Activated CD8-positive, alpha-beta T cell treated with anti-CD3 and anti-CD28 coated beads, Interleukin-2, amount 10 ng/mL, durations not matched to agents 7 days and 5 days (primary cell): Measurements from ENCODE around the gene HOXD12. TPM values are rescaled to one million over a fixed set of nuclear protein-coding genes. Genes with fewer than 3 reads are reported as not detected.

Source experiments
- ATAC-seq: fragments of 150-1000 bp; cut with Tn5 transposase; one replicate; pipeline ENCODE4 v1.10.0; 2021; ENCODE audit warnings: moderate library complexity
- CTCF ChIA-PET: fragments of 350-600 bp; sonication (Branson Sonifier 250); formaldehyde crosslinking; loops from one replicate; lab custom pipeline; 2021; ENCODE audit warnings: antibody characterized with exemption; lab: Charles Lee
- POLR2A ChIA-PET: fragments of 350-600 bp; sonication (Branson Sonifier 250); formaldehyde crosslinking; loops from one replicate; lab custom pipeline; 2021; ENCODE audit warnings: antibody characterized with exemption; lab: Charles Lee
- DNase-seq: peaks from one replicate; pipeline ENCODE4 v3.0.0-alpha.2; 2020
- H3K27ac Mint-ChIP-seq: one replicate; pipeline ENCODE4 v1.8.0; 2021; ENCODE audit warnings: mild to moderate bottlenecking, mixed read lengths
- H3K27me3 Mint-ChIP-seq: one replicate; pipeline ENCODE4 v1.8.0; 2021; ENCODE audit warnings: low read depth, mixed read lengths
- H3K36me3 Mint-ChIP-seq: one replicate; pipeline ENCODE4 v1.8.0; 2021; ENCODE audit warnings: low read depth, mixed read lengths
- H3K4me1 Mint-ChIP-seq: one replicate; pipeline ENCODE4 v1.8.0; 2021; ENCODE audit warnings: low read depth, mixed read lengths
- H3K4me3 Mint-ChIP-seq: one replicate; pipeline ENCODE4 v1.8.0; 2021; ENCODE audit warnings: mild to moderate bottlenecking, mixed read lengths
- H3K9me3 Mint-ChIP-seq: one replicate; pipeline ENCODE4 v1.8.0; 2022; ENCODE audit warnings: mixed read lengths; ENCODE audit not compliant: insufficient read depth
- total RNA-seq, 2 experiments: library from RNA; stranded (reverse); gene quantifications; one replicate each; pipeline ENCODE4 v1.2.3, GENCODE V29; 2021

HOXD12 gene
- total RNA-seq, 2 experiments from 2014 or later, result not detected

DNA sequence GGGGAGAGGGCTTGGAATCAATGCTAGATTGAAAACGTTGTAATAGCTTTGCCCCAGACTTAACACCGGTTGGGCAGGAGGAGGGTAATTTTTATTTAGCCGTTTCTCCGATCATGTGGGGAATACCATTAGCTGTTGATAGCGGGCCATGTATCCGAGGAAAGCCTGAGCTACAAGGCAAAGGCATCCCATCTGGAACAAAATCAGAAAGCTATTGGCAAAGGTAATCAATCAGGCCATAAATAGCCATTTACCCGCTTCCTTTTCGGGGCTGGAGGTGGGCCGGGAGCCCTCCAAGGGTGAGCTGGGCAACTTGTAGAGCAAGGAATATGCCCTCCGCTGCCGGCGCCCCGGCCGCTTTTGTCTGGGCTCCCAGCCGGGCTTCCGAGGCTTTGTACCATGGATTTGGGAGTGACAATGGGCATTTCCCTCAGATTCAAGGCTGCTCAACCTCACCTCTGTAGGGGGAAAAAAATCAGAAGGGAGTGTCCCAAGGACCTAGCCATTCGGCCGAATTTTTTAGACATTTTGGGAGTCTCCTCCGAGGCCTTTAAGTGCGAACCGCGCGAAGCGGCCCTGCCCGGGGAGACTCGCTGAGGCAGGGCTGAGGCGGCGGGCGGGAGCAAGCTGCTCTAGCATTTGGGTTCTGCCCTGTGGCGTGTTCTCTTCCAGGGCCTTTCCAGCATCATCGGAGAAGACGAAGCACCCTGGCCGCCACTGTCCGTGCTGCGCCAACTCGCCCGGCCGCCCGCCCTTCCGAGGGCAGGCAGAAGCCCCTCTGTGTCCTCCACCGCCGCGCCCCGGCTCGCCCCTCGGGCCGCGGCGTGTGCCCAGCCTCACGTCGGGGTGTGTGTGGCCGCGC lies 21.8 kb downstream of the HOXD12 start:
- Mint-ChIP-seq H3K27ac (no peak overlapping the region), H3K4me3 (no peak overlapping the region), H3K36me3 (peaks cover 8% of the 10 kb centered on the region), H3K27me3 (peaks cover 83% of the 10 kb centered on the region), H3K4me1 (no peaks in the 10 kb centered on the region), H3K9me3 (peaks cover 6% of the 10 kb centered on the region)
- ATAC-seq (no peak), DNase-seq (no peak)
- ChIA-PET CTCF (interaction anchor here (1.1 to 2.3 kb wide), 6 partner anchors 10 to 531 kb away, joined by 3 to 6 read pairs (median 4); no protein-coding TSS in a partner anchor), POLR2A (no interaction called here)

DNA sequence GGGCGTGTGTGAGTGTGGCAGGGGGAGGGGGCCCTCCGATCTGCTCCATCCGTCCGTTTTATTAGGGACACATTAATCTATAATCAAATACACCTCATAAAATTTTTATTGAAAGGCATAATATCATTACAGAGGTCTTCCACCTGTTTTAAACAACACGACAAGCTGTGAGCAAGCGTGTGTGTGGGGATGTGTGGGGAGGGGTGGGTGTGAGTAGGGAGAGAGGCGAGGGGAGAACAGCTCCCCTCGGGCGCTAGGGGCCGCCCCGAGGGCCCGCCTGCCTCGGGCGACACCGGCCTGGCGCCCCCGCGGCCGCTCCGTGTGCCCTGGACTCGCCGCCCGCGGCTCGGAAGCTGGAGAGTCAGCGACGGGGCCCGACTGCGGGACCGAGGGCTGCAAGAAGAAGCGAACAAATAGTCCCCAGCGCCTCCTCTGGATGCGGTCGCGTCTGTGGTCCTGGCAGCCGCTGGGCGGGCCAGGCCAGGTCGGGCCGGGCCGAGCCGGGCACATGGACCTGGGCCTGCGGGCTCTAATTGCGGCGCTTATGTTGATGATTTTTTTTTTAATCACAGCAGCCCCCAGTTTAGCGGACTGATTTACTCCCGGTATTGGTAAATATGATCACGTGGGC lies 22.6 kb downstream of the HOXD12 start:
- peaks cover 2% of the 10 kb centered on the region for H3K4me1 Mint-ChIP-seq
- CTCF ChIA-PET, result interaction anchor here (1.6 to 2.3 kb wide), 3 partner anchors 10 to 40 kb away, joined by 3 to 6 read pairs (median 5); no protein-coding TSS in a partner anchor
- POLR2A ChIA-PET, result no interaction called here
- peaks cover 2% of the 10 kb centered on the region for H3K9me3 Mint-ChIP-seq
- no peak overlapping the region for H3K27ac Mint-ChIP-seq
- peak overlapping the region; percentile 43 for H3K4me3 Mint-ChIP-seq
- H3K36me3 Mint-ChIP-seq, result peaks cover 6% of the 10 kb centered on the region
- DNase-seq, result no peak
- peaks cover 82% of the 10 kb centered on the region for H3K27me3 Mint-ChIP-seq
- no peak for ATAC-seq

DNA sequence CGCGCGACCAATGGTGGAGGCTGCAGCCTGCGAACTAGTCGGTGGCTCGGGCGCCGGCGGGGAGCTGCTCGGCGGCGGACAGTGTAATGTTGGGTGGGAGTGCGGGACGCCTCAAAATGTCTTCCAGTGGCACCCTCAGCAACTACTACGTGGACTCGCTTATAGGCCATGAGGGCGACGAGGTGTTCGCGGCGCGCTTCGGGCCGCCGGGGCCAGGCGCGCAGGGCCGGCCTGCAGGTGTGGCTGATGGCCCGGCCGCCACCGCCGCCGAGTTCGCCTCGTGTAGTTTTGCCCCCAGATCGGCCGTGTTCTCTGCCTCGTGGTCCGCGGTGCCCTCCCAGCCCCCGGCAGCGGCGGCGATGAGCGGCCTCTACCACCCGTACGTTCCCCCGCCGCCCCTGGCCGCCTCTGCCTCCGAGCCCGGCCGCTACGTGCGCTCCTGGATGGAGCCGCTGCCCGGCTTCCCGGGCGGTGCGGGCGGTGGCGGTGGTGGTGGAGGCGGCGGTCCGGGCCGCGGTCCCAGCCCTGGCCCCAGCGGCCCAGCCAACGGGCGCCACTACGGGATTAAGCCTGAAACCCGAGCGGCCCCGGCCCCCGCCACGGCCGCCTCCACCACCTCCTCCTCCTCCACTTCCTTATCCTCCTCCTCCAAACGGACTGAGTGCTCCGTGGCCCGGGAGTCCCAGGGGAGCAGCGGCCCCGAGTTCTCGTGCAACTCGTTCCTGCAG lies 23.3 kb downstream of the HOXD12 start, which contains the start of gene HOXD9:
TSS of gene HOXD9 (plus strand) at position 37 of the 728 bp plus-strand sequence. CDS start at position 87, 50 bp downstream.
- H3K27ac Mint-ChIP-seq, result no peak within 1 kb of the TSS
- peaks cover 6% of the 10 kb centered on the region for H3K36me3 Mint-ChIP-seq
- DNase-seq, result no peak
- no peaks in the 10 kb centered on the region for H3K9me3 Mint-ChIP-seq
- peak within 1 kb of the TSS; percentile 43 for H3K4me3 Mint-ChIP-seq
- ChIA-PET POLR2A (no interaction called here), CTCF (interaction anchor here (1.6 kb wide), 1 partner anchor 9 kb away, joined by 3 read pairs; no protein-coding TSS in a partner anchor)
- ATAC-seq, result no peak
- H3K4me1 Mint-ChIP-seq, result peaks cover 2% of the 10 kb centered on the region
- H3K27me3 Mint-ChIP-seq, result peaks cover 82% of the 10 kb centered on the region

DNA sequence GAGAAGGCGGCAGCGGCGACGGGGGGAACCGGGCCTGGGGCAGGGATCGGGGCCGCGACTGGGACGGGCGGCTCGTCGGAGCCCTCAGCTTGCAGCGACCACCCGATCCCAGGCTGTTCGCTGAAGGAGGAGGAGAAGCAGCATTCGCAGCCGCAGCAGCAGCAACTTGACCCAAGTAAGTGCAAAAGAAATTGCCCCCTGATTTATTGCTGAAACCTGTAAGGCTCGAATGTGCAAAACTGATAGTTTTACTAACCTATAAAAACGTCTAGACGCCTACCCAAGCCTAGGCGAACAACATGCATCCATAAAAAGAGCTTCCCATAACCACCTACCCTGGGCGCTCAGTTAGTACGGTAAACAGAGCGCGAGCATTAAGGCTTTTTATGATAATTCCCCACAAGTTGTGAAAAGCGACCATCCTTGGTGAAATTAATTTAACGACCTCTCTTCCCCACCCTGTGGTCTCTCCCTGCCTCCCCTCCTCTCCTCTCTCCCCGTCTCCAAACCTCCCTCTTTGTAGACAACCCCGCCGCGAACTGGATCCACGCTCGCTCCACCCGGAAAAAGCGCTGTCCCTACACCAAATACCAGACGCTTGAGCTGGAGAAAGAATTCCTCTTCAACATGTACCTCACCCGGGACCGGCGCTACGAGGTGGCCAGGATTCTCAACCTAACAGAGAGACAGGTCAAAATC lies 24.0 kb downstream of the HOXD12 start:
- H3K27ac Mint-ChIP-seq, result peak overlapping the region; percentile 60
- peaks cover 5% of the 10 kb centered on the region for H3K36me3 Mint-ChIP-seq
- ChIA-PET CTCF (no interaction called here), POLR2A (no interaction called here)
- H3K4me1 Mint-ChIP-seq, result peaks cover 4% of the 10 kb centered on the region
- ATAC-seq (no peak), DNase-seq (no peak)
- H3K9me3 Mint-ChIP-seq, result no peaks in the 10 kb centered on the region
- peak overlapping the region; percentile 42 for H3K4me3 Mint-ChIP-seq
- peaks cover 82% of the 10 kb centered on the region for H3K27me3 Mint-ChIP-seq

DNA sequence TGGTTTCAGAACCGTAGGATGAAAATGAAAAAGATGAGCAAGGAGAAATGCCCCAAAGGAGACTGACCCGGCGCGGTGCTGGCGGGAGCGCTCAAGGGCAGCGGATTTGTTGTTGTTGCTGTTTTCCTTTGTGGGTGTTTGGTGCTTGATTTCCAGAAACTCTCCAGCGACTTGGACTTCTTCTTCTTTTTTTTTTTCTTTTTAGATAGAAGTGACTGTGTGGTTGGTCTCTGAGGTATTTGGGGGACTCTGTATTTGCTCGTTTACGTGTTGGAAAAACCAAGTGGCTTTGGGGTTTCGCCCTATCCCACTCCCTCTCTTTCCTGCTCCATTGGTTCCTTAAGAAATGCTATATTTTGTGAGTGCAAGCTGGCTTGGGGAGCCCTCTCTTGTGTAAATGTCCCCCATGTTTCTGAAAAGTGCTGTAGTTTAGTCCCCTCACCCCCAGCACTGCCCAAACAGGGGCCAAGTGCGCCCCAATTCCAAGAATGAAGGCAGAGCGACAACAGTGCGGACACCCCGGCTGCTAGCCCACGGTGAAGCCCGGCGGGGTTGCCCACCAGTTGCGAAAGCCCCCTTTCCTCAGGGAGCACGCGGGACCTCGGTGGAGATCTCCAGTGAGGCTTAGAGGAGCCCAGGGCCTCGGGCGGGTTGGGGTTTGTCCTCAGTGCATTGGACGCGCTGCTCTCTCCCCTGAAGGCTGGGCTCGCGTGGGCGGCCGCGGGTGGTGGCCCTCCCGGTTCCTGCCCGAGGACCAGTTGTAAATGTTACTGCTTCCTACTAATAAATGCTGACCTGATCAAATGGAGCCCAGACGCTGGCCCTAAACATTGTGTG lies 24.7 kb downstream of the HOXD12 start:
- ChIA-PET CTCF (no interaction called here), POLR2A (no interaction called here)
- Mint-ChIP-seq H3K27ac (peak overlapping the region; percentile 71), H3K36me3 (peaks cover 5% of the 10 kb centered on the region), H3K9me3 (no peaks in the 10 kb centered on the region), H3K4me1 (peaks cover 7% of the 10 kb centered on the region), H3K4me3 (peak overlapping the region; percentile 42), H3K27me3 (peaks cover 84% of the 10 kb centered on the region)
- ATAC-seq (no peak), DNase-seq (no peak)

DNA sequence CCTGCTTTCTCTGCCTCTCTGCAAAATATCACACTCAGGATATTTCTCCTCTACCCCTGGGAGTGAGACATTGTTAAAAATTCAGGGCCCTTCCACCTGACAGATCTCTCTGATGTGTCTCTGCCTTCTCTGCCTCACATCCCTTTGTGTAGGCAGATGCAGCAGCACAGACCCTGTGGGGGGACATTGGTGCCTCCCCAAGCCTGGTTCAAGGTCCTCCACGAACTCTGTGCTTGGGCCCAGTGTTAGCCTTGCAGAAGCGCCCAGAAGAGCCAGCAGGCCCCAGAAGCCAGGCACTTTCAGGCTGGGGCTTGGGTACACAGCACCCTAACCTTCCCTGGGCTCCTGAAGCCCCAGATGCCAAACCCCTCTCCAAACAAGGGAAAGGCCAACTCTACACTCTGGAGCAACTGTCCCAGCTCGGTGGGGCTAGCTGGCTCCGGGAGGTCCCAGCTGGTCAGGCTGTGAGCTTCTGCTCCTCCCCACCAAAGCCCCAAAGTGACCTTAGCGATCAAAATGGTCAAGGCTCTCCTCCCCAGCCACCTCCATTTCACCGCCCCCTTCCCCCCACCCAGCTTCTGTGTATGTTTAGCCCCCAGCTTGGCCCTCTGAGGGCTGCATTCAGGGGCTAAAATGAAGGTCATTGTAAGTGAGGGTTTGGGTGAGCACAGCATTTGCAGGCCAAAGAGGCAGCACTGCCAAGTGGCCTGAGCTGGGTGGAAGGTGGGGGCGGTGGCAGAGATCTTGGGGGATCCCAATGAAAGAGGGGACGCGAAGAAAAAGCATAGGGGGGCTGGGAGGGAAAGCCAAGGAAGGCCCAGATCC lies 25.6 kb downstream of the HOXD12 start:
- POLR2A ChIA-PET, result no interaction called here
- DNase-seq (no peak), ATAC-seq (no peak)
- CTCF ChIA-PET, result interaction anchor here (1.2 to 4.6 kb wide), 8 partner anchors 15 to 1023 kb away, joined by 3 to 50 read pairs (median 24); no protein-coding TSS in a partner anchor
- Mint-ChIP-seq H3K27me3 (peaks cover 76% of the 10 kb centered on the region), H3K36me3 (peaks cover 5% of the 10 kb centered on the region), H3K9me3 (no peaks in the 10 kb centered on the region), H3K27ac (no peak overlapping the region), H3K4me1 (peaks cover 7% of the 10 kb centered on the region), H3K4me3 (peak overlapping the region; percentile 6)

DNA sequence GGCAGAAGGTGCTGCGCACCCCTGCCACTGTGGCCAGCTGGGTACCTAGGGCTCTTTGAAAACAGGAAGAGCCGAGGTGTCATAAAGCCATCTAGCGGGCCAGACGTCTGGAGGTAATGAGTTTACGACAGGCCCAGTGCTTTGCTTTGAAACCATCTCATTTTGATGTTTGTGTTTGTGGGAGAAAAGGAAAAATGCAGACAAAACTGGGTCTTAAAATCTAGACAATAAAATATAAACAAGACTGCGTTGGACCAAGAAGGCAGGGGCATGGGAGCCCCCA lies 26.1 kb downstream of the HOXD12 start:
- no peak for ATAC-seq
- ChIA-PET POLR2A (no interaction called here), CTCF (interaction anchor here (1.2 to 4.6 kb wide), 9 partner anchors 14 to 1023 kb away, joined by 3 to 50 read pairs (median 22); no protein-coding TSS in a partner anchor)
- no peak for DNase-seq
- Mint-ChIP-seq H3K36me3 (peaks cover 5% of the 10 kb centered on the region), H3K4me1 (peaks cover 9% of the 10 kb centered on the region), H3K27me3 (peaks cover 72% of the 10 kb centered on the region), H3K9me3 (no peaks in the 10 kb centered on the region), H3K4me3 (no peak overlapping the region), H3K27ac (no peak overlapping the region)

DNA sequence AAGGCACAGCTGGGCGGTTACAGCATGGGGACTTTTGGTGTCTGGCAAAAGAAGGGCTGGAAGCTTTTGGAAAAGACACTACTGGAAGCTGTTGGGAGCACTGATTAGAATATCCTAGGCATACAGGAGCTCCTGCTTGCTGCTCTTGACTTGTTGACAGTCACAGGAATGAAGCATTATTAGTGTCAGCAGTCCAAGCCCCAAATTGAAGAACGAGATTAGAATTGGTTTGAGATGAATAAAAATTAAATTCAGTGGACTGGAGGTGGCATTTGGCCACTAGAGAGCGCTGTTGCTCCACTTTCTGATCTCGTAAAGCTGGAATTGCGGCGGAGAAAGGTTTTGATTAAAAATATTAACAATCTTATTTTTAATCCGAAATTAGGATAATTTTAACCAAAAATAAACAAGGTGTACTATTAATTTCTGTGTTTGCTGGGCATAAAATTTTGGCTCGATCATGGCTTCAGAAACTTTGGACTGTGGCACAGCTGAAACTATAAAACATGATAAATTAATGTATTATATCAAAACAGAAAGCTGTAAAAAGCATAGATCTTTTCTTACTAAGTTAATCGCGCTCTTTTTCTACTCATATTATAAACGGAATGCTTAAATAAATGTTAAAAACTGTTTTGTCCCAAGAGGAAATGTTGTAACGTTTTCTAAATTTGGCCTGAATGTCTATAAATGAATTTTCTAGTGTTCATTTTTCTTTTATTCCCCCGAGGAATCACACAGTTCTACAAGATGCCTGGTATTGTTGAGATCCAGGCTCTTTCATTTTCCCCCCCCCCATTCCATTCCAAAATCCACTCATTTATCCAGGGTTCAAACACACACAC lies 27.6 kb downstream of the HOXD12 start:
- ATAC-seq, result no peak
- Mint-ChIP-seq H3K4me1 (peaks cover 16% of the 10 kb centered on the region), H3K9me3 (no peaks in the 10 kb centered on the region), H3K27me3 (peaks cover 73% of the 10 kb centered on the region), H3K4me3 (no peak overlapping the region), H3K36me3 (peaks cover 6% of the 10 kb centered on the region), H3K27ac (no peak overlapping the region)
- DNase-seq, result peak; percentile 75
- ChIA-PET POLR2A (interaction anchor here (1.7 kb wide), 1 partner anchor 328 kb away, joined by 6 read pairs; no protein-coding TSS in a partner anchor), CTCF (interaction anchor here (0.6 to 4.6 kb wide), 37 partner anchors 13 to 1037 kb away, joined by 3 to 50 read pairs (median 5); no protein-coding TSS in a partner anchor)

DNA sequence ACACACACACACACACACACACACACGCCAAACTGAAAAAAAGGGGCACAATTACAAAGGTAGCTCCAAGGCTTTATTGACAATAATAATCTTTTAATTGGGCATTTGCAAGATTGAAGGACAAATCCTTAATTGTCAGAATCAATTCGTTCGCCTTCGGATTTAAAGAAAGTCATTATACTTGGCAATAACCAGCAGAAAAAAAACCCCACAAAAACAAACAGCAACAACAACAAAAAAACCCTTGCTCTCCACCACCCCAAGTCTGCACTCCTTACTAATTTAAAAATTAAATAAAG lies 28.1 kb downstream of the HOXD12 start:
- H3K4me3 Mint-ChIP-seq, result no peak overlapping the region
- H3K36me3 Mint-ChIP-seq, result peaks cover 6% of the 10 kb centered on the region
- ATAC-seq, result no peak
- H3K27ac Mint-ChIP-seq, result peak overlapping the region; percentile 44
- H3K9me3 Mint-ChIP-seq, result no peaks in the 10 kb centered on the region
- peaks cover 18% of the 10 kb centered on the region for H3K4me1 Mint-ChIP-seq
- H3K27me3 Mint-ChIP-seq, result peaks cover 74% of the 10 kb centered on the region
- POLR2A ChIA-PET, result interaction anchor here (1.7 kb wide), 1 partner anchor 327 kb away, joined by 6 read pairs; no protein-coding TSS in a partner anchor
- CTCF ChIA-PET, result interaction anchor here (0.7 to 4.6 kb wide), 21 partner anchors 12 to 1036 kb away, joined by 3 to 50 read pairs (median 7); no protein-coding TSS in a partner anchor
- DNase-seq, result no peak
